Measurements from ENCODE around the gene ING4. TPM values are rescaled to one million over a fixed set of nuclear protein-coding genes. Genes with fewer than 3 reads are reported as not detected.

Gene ING4
- total and polyA plus RNA-seq, 2 of the 4 experiments (the other 2 are of a cell fraction), result 22.0 to 47.5 TPM

DNA sequence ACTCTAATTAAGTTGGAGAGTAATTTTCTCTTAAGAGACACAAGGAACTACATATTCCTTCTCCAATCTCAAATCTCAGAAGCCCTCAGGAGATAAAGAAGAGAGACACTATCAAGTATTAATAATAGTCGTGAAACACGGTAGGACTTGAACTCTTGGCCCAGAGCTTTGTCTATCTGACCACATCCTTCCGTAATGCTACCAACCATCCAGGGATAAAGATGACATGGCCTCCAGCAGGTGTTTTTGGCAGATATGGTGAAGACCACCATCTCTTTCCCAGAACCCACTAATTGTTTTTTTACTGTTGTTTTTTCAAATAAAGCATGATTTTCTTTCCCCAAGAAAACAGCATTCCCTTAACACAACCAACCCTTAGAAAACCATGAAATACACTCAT, 22.9 kb upstream of the ING4 start:
- H3K9me3 ChIP-seq (ENCODE audit: control insufficient read depth, insufficient read depth, low read length), result no peaks in the 10 kb centered on the region
- intact Hi-C loops (cut with micrococcal nuclease), result loop anchor here (5.0 to 10.0 kb wide), 2 partner anchors 131 to 141 kb away; partner anchors contain the start of genes IFFO1 and P3H3
- DNase-seq (no peak), ATAC-seq (ENCODE audit: low read depth) (no peak)
- H2AK5ac ChIP-seq (ENCODE audit: low read depth, low read length), result no peak overlapping the region
- no peak overlapping the region for H3K18ac ChIP-seq (ENCODE audit: low read depth, low read length)
- ChIA-PET CTCF (interaction anchor here (0.6 to 0.8 kb wide), 2 partner anchors 21 to 237 kb away, joined by 3 read pairs; no protein-coding TSS in a partner anchor), POLR2A (ENCODE audit: unreplicated experiment) (no interaction called here)
- no peak overlapping the region for H4K91ac ChIP-seq (ENCODE audit: insufficient read depth, low read depth, low read length)
- H2BK120ac ChIP-seq (ENCODE audit: low read depth, low read length), result no peak overlapping the region
- no peak overlapping the region for H2AK9ac ChIP-seq (replicated peaks; ENCODE audit: low read depth, low read length, poor library complexity)
- H3K9me1 ChIP-seq (ENCODE audit: insufficient read depth, low read length), result no peaks in the 10 kb centered on the region
- in situ Hi-C loops (cut with MboI; ENCODE audit: low sequenced_read_pairs), result loop anchor here (10.0 kb wide), 1 partner anchor 111 kb away; no protein-coding TSS in a partner anchor
- H3K23ac ChIP-seq (ENCODE audit: low read depth, low read length), result no peak overlapping the region
- no peak overlapping the region for H3K14ac ChIP-seq (replicated peaks; ENCODE audit: low read depth, low read length)
- no CpG with 5 or more reads among the region's 3 CpGs for WGBS, 2 experiments (ENCODE audit: extremely low coverage in 2 of 2, insufficient read length in 1 of 2)
- no peak overlapping the region for H4K5ac ChIP-seq (ENCODE audit: low read depth, low read length)
- no peak overlapping the region for H2BK15ac ChIP-seq (ENCODE audit: low read depth, low read length)
- no peak overlapping the region for H2AFZ ChIP-seq (replicated peaks; ENCODE audit: low read length, poor library complexity)
- no peak overlapping the region for H3K4me2 ChIP-seq (ENCODE audit: low read depth, low read length)
- H3K9ac ChIP-seq (ENCODE audit: low read depth, low read length), result no peak overlapping the region
- H3K4ac ChIP-seq (ENCODE audit: low read depth, low read length), result no peak overlapping the region
- TF ChIP-seq, protein P1, sequence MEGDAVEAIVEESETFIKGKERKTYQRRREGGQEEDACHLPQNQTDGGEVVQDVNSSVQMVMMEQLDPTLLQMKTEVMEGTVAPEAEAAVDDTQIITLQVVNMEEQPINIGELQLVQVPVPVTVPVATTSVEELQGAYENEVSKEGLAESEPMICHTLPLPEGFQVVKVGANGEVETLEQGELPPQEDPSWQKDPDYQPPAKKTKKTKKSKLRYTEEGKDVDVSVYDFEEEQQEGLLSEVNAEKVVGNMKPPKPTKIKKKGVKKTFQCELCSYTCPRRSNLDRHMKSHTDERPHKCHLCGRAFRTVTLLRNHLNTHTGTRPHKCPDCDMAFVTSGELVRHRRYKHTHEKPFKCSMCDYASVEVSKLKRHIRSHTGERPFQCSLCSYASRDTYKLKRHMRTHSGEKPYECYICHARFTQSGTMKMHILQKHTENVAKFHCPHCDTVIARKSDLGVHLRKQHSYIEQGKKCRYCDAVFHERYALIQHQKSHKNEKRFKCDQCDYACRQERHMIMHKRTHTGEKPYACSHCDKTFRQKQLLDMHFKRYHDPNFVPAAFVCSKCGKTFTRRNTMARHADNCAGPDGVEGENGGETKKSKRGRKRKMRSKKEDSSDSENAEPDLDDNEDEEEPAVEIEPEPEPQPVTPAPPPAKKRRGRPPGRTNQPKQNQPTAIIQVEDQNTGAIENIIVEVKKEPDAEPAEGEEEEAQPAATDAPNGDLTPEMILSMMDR (conservative IDR thresholded peaks at IDR 0.05; ENCODE audit: low read depth, low read length), result no peak
- dilution Hi-C loops (cut with HindIII; ENCODE audit: low sequenced_read_pairs, unreplicated experiment), result no loop called here
- H3K4me1 ChIP-seq (ENCODE audit: control insufficient read depth, insufficient read depth, low read length), result peaks cover 5% of the 10 kb centered on the region
- no peak overlapping the region for H3K4me3 ChIP-seq (ENCODE audit: insufficient read depth, low read depth, low read length)
- H3K27ac ChIP-seq (ENCODE audit: insufficient read depth, low read length), result no peak overlapping the region
- peaks cover 29% of the 10 kb centered on the region; the same call in 1 of the 2 replicates for H4K20me1 ChIP-seq (ENCODE audit: insufficient read depth, low read length)
- peaks cover 18 to 62% of the 10 kb centered on the region in 2 experiments for H3K79me1 ChIP-seq (ENCODE audit: low read depth in 1 of 2, low read length in 2 of 2)
- H2BK20ac ChIP-seq (ENCODE audit: low read depth, low read length), result no peak overlapping the region
- BruUV-seq (replicated peaks), result no TSS peak
- H3K36me3 ChIP-seq (ENCODE audit: control insufficient read depth, insufficient read depth, low read length), result peaks cover 6% of the 10 kb centered on the region; the same call in 1 of the 2 replicates
- no peak overlapping the region for H3K56ac ChIP-seq (ENCODE audit: extremely low read depth, insufficient read depth, low read length)
- H2BK5ac ChIP-seq (ENCODE audit: low read depth, low read length, poor library complexity, severe bottlenecking), result no peak overlapping the region
- no peaks in the 10 kb centered on the region for H3K27me3 ChIP-seq (ENCODE audit: control insufficient read depth, insufficient read depth, low read length)
- no peak overlapping the region for H4K8ac ChIP-seq (ENCODE audit: low read depth in 2 of 2, low read length in 2 of 2)
